HUDEP-2 (cell line): ENCODE results near the gene TLE1.

Source experiments
- DNase-seq, 76 experiments: peaks; one replicate each; lab custom pipeline; 2025; ENCODE audit not compliant: unreplicated experiment in 76 of 76; lab: John Stamatoyannopoulos, UW

Gene TLE1

GRCh38 chr9:81558091-81558830 is 131.1 kb downstream of the TLE1 start:
- DNase-seq: no peak

GRCh38 chr9:81557452-81558090 is 131.8 kb downstream of the TLE1 start:
- no peak for DNase-seq

GRCh38 chr9:81556923-81557322 is 132.4 kb downstream of the TLE1 start:
- no peak for DNase-seq

GRCh38 chr9:81552581-81552991 is 136.8 kb downstream of the TLE1 start:
- no peak for DNase-seq

- DNase-seq: no peak
These were observed 139.2 kb downstream of the TLE1 start for GRCh38 chr9:81550207-81550583.

- no peak for DNase-seq
These were observed 139.7 kb downstream of the TLE1 start for GRCh38 chr9:81549500-81550206.

GRCh38 chr9:81548911-81549310 is 140.4 kb downstream of the TLE1 start:
- DNase-seq: no peak

GRCh38 chr9:81546489-81546888 is 142.9 kb downstream of the TLE1 start:
- no peak for DNase-seq

- no peak for DNase-seq
These were observed 145.7 kb downstream of the TLE1 start for GRCh38 chr9:81543695-81544094.

- no peak for DNase-seq
These were observed 147.0 kb downstream of the TLE1 start for GRCh38 chr9:81542118-81542889.

GRCh38 chr9:81540142-81540710 is 149.1 kb downstream of the TLE1 start:
- DNase-seq: no peak

GRCh38 chr9:81539317-81539716 is 150.0 kb downstream of the TLE1 start:
- DNase-seq: no peak

GRCh38 chr9:81538890-81539289 is 150.5 kb downstream of the TLE1 start:
- DNase-seq: no peak

GRCh38 chr9:81537964-81538363 is 151.4 kb downstream of the TLE1 start:
- no peak for DNase-seq

GRCh38 chr9:81536242-81537025 is 152.9 kb downstream of the TLE1 start:
- no peak for DNase-seq

GRCh38 chr9:81535542-81536241 is 153.7 kb downstream of the TLE1 start:
- DNase-seq: no peak

- no peak for DNase-seq
These were observed 155.0 kb downstream of the TLE1 start for GRCh38 chr9:81534138-81534875.
